ENCODE data around the gene RANGRF.

GRCh38 chr17:8312726-8313600 is 24.5 kb downstream of the RANGRF start:
- TF ChIP-seq CTCF (IDR thresholded peaks at IDR 0.05) = no peak
- TF ChIP-seq POLR2A (IDR thresholded peaks at IDR 0.05) = no peak

Data from esophagus squamous epithelium (tissue), 4 donors.